Measurements from ENCODE around the gene TECPR1.

Gene TECPR1

DNA sequence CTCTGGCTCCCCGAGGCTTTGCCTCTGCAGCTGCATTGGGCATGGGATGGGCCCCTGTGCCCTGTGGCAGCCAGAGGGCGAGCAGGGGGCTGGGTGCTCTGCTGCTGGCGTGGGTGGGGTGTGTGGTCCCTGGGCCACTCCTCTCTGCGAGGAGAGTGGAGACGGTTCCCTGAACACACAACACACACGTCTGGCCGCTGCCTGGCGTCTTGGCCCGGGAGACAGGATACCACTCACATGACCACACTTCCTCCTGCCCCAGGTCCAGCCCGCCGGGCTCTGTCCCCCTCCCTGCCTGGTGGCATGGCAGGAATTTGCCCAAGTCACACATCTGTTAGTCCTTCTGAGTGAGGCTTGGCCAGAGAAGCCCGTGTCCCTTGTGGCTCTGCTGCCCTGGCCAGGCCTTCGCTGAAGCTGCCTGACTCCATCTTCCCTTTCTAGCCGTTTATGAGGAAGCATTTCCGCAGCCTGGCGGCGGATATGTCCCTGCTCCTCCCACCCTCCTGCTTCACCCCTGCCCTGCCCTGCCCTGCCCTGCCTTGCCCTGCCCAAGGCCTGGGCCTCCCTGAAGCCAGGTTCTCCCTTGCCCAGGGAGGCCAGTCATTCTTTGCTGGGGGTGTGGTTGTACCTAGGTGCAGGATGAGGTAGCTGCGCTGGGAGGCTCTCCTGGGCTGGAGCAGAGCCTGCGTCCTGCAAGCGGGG lies 32.5 kb upstream of the TECPR1 start:
- no peak for DNase-seq (ENCODE audit: low spot score)

DNA sequence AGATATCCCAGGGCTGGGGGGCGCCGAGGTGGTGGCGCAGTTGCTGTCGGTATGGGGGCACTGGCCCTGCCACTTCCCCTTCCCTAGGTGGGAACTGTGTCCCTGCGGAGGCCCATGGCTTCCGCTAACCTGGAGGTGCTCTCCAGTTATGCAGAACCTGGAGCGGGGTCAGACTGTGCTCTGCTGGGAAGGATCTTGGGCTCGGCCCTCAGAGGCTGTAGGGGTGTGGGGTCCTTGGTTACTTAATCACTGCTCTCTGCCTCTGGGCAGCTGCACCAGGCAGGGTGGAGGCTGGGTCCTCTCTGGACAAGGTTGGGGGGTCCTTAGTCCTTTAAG lies 31.8 kb upstream of the TECPR1 start:
- DNase-seq (ENCODE audit: low spot score), result no peak

DNA sequence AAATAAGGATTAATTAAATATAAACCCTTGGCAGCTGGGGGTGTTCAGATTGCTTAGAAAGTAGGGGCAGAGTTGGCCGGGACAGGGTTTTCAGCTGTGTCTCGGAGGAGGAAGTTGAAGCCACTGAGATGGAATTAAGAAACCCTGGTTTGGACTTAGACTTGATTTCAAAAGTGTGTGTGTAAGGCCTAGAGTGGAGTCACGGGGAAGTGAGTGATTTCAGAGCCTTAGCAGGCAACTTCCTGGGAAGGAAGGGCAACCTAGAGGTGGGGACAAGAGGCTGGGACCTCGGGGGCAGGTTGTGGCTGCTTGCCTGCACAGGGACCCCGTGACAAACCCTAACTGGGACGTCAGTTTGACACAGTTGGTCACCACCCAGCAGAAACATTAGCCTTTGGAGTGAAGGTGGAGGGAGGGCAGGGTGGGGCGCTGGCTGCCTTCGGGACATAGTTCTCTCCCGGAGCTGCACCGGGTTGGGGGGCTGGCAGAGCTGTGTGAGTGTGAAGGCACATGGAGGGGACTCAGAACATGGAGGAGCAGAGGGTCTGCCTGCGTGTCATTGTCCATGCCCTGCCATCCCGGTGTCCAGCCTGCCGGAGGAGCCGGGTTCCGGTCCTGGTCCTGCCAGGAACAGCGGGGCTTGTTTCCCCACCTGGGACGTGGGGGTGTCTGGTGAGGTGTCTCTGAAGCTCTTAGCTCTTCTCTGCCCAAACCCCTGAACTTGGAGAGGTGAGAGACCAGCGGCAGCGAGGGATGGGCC lies 31.3 kb upstream of the TECPR1 start:
- DNase-seq (ENCODE audit: low spot score), result no peak

DNA sequence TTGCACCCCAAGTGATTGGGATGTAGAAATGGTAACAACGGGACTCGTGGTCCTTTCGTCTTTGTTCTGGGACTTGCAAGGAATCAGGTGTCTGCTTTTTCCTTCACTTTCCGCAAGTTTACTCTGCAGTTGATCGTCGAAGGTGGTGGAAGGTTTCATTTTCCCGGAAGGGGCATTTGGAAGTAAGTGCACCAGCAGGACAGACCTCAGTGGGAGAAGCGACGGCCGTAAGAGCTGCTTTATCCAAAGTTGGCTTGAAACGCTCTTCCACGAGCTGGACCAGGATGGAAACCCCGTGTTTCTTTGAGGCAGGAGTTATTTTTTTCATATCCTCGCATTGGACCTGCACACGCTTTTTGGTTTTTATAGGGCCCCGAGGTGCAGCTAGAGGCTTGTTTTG lies 30.7 kb upstream of the TECPR1 start:
- no peak for DNase-seq (ENCODE audit: low spot score)

DNA sequence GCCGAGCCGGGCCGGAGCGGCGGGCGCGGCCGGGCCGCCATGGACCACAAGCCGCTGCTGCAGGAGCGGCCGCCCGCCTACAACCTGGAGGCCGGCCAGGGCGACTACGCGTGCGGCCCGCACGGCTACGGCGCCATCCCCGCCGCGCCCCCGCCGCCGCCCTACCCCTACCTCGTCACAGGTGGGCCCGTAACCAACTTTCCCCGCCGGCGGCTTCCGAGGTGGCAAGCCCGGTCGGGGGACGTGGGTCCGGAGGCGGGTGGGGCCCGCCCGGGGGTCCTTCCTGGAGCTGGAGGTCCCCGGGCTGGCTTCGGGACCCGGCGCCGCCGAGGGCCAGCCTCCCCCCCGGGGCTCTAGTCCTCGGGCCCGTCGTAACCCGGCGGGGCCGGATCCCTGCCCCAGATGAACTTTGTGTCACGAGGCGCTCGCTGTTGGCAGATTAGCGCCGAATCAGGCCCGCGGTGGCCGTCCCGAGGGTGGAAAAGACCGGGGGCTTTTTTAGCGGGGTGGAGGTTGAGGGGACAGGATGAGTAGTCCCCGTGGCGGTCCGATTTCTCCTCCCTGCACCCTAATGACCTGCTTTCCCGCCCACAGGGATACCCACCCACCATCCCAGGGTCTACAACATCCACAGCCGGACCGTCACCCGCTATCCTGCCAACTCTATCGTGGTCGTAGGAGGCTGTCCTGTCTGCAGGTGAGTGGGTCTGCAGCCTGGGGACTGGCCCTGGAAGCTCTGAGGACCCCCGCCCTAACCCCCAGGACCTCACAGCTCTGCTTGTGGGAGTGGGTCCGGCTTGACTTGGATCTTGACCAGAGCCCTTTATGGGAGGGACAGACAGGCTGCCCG lies 29.9 kb upstream of the TECPR1 start:
- DNase-seq (ENCODE audit: low spot score), result peak; percentile 70

DNA sequence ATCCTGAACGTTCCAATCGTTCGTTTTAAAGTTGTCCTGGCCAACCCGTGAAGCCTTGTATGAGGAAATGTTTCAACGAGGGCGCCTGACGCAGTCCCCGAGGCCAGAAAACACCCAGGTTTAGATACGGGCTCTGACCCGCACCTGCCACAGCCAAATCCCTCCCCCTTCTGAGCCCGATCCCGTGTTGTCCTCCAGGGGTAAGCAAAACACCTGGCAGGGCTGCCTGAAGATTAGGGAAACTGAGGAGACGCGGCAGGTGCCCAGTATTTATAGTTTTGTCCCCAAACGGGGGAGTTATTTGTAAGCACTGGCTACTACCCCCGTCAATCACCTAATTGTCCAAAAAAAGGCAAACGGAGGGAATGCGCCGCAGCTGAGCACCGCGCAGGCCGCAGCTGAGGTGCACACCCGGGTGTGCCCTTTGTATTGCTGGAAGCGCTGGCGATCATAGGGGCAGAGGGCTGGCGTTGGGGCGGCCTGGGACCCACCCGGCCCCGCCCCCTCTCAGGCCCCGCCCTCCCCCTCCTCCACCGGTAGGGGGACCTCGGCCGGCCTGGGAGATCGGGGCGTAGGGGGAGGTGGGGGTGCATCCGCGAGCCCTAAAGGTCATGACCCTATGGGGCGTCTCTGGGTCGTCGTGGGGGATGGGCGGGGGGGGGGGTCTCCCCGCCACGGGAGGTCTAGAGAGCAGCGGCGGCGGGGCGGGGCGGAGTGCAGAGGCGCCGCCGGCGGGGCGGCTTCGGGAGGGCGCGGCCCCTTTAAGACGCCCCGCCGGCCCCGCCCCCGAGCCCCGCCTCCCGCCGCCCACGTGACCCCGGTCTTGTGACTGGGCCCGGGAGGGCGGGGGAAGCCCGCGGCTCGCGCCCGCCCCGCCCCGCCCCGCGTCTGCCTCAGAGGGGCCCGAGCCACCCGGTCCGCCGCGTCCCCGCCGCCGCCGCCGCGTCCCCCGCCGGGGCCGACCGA lies 29.0 kb upstream of the TECPR1 start, which contains the start of gene BRI3:
Gene BRI3 (plus strand): TSS at position 896 of the 966 bp plus-strand sequence. CDS start 110 bp downstream, outside the sequence.
- DNase-seq (ENCODE audit: low spot score), result peak; percentile 98

DNA sequence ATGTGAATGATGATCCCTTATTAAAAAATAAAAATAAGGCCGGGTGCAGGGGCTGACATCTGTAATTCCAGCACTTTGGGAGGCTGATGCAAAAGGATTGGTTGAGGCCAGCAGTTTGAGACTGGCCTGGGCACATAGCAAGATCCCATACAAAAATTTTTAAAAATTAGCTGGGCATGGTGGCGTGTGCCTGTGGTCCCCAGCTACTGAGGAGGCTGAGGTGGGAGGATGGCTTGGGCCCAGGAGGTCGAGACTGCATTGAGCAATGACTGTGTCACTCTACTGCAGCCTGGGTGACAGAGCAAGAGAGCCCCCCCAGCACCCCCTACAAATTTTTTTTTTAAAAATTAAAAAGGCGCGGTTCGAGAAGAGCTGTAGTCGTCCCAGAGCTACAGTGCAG lies 28.3 kb upstream of the TECPR1 start:
- DNase-seq (ENCODE audit: low spot score), result no peak

DNA sequence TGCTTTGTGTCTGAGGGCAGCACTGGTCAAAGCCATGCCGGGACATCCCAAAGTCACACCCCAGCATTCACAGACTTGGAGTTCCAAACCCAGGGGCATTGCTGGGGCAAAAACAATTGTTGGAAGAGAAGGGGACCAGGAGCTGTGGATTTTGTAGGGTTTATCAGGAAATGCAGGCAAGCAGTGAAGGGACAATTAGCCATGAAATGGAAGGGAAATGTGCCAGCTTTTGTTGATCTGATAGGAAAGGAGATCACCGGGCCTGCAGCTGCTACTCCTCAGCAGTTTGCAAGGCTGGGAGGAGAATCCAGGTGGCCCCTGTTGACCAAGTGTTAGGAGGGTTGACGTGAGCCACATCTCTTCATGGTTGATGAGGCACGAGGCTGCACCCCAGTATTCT lies 26.9 kb upstream of the TECPR1 start:
- no peak for DNase-seq (ENCODE audit: low spot score)

DNA sequence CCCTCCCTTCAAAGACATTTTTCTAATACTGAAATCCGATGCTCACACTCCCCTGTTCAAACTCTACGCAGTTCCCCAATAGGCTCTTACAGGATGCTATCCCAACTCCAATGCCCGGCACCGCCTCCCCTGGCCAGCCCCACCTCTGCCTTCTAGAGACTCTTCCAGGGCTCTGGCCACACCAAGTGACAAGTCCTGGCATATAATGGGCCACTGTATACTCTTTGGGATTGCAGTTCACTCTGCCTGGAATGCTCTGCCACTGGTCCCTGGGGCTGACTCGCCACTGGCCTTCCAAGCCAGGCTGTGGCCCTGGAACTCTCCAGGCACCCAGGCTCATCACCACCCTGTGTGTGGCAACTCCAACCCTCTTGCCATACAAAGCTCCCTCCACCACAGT lies 26.4 kb upstream of the TECPR1 start:
- no peak for DNase-seq (ENCODE audit: low spot score)

DNA sequence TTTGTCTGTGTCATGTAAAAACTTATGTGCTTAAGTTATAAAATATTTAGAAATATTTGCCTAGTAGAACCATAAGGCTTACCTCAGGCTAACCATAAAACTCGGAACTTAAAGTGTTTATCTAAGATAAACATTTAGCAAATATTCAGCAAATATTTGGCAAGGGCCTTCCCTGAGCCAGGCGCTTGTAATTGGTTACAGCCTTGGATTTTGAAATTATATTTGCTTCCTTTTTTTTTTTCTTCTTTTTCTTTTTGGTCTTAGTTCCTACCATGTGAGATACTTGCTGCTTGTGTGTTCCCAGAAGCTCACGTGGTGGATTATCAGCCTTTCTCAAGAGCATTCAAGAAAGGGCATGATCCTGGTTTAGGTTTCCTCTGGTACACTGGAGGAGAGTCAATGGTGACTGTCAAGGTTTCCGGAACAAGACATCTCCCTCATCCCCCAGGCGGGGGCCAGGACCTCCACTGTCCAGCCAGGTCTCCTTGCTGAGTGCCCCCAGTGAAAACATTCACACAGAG lies 24.3 kb upstream of the TECPR1 start:
- no peak for DNase-seq (ENCODE audit: low spot score)

DNA sequence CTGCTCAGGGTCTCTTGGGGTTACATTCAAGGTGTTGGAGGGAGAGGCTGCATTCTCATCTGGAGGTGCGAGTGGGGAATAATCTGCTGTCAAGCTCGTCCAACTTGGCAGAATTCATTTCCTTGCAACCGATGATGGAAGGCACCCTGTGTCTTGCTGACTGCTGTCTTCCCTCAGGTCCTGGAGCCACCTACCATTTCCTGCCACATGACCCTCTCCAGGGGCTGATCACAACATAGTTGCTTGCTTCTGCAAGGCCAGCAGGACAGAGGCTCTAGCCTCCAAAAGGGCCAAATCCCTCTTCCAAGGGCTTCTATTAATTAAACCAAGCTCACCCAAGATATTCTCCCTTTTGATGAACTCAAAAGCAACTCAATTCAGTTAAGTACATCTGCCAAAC lies 15.3 kb upstream of the TECPR1 start:
- DNase-seq (ENCODE audit: low spot score), result no peak

DNA sequence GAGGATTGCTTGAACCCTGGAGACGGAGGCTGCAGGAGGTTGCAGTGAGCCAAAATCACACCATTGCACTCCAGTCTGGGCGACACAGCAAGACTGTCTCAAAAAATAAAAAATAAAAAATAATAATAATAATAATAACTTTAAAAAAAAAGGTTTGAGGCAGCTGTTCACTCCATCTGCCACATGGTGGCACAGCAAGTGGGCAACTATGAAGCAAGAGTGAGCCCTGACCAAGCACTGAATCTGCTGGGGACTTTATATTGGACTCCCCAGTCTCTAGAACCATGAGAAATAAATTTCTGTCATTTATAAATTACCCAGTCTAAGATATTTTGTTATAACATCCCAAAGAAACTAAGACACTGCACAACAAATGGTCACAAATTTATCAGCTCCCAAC lies 14.8 kb upstream of the TECPR1 start:
- no peak for DNase-seq (ENCODE audit: low spot score)

DNA sequence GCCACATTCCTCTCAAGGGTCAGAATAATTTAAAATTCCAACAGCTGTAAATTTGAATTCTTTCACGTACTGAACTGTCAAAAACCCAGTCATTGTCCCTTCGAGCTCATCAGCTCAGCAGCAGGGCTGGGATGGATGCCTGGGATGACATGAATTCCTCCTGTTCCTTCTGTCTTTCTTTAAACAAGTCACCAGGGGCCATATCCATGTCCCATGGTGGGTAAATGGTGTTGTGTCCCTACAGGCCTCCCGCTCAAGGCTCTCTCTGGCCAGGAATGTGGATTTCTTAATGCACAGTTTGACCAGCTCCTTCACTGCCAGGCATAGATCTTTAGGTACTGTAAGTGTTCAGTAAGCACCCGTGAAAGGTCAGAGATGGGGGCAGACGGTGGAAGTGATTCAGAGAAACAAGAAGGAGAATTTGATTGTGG lies 13.8 kb upstream of the TECPR1 start:
- no peak for DNase-seq (ENCODE audit: low spot score)

DNA sequence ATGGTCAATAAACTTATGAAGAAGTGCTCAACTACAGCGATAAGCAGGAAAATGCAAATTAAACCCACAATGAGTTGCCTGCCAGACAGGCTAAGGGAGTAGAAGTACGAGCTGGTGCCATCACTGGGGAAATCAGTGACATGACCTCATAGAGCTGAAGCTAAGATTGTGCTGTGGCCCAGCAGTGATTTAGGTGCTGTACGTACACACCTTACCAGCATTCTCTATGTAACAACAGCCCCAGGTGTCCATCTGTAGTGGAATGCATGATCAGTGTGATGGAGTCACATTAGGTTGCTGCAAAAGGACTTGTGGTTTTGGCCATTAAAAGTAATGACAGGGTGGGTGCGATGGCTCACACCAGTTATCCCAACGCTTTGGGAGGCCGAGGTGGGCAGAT lies 5.7 kb upstream of the TECPR1 start:
- no peak for DNase-seq (ENCODE audit: low spot score)

DNA sequence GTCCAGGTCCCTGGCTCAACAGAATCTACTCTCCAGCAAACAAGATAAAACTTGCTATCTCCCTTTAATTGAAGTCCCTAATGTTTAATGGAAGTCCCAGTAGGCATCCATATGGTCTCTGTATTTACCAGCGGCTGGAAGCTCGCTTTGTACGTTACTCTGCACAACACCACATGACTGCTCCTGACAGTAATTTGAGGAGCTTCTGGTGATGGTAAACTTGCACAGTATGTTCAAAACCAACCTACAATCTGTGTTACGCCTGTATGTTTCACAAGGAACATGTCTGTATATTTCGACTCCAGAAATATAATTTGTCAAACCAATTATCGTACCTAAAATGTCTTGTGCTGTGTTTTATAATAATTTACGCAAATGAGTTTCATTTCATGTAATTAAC lies 4.4 kb upstream of the TECPR1 start:
- no peak for DNase-seq (ENCODE audit: low spot score)

DNA sequence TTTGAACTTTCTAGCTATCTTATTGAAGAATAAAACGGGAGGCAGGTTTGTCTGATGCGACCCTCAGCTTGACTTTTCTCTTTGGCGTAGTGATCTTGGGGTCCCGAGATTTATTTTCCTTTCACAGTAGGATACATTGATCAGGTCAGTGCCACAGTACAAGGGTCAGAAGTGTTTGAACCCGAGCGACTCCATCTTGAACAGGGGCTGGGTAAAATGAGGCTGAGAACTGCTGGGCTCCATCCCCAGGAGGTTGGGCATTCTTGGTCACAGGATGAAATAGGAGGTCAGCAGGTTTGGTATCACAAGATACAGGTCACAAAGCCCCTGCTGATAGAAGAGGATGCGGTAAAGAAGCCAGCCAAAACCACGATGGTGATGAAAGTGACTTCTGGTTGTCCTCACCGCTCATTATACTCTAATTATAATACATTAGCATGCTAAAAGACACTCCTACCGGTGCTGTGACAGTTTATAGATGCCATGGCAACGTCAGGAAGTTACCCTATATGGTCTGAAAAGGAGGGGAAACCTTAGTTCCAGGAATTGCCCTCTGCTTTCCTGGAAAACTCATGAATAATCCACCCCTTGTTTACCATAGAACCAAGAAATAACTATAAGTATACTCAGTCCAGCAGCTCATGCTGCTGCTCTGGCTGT lies 3.0 kb upstream of the TECPR1 start:
- no peak for DNase-seq (ENCODE audit: low spot score)

DNA sequence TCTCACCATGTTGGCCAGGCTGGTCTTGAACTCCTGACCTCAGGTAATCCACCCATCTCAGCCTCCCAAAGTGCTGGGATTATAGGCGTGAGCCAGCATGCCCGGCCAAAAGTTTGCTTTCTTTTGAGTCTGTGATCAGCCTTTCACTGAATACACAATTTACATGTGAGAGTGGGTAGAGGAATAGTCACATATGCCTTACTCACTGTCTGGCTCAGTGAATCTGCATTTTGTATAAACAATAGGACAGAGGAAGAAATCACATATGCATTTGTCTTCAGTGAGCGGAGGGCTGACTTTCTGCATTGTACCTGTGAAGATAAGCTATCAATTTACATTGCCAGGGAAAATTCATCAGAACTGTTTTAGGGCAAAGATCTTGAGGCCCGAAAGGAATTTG lies 2.5 kb upstream of the TECPR1 start:
- no peak for DNase-seq (ENCODE audit: low spot score)

DNA sequence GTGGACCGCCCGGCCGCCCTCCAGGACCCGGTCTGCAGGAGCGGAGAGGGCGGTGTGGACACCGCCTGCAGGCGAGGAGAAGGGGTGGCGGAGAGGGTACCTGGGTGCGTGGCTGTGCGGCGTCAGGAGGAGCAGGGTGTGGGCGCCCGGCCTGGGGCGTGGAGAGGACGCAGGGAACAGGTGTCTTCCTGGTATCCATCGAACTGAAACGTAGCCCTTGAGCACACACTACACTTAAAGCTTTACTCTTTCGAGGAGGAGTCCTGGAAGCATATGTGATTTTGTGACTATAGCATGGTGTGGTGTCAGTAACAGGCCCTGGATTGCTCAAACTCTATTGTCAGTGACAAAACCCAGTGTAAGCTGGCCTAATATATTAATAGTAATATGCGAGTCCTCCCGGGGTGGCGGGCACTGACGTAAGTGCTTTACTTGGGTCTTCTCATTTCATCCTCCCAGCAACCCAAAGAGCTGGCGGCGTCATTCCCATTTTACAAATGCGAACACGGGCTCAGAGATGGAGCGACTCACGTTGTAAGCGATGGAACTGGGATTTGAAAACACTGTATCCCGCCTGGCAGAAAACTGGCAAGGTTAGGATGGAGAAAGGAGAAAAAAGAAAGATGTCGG lies 508 bp upstream of the TECPR1 start:
- no peak for DNase-seq (ENCODE audit: low spot score)

DNA sequence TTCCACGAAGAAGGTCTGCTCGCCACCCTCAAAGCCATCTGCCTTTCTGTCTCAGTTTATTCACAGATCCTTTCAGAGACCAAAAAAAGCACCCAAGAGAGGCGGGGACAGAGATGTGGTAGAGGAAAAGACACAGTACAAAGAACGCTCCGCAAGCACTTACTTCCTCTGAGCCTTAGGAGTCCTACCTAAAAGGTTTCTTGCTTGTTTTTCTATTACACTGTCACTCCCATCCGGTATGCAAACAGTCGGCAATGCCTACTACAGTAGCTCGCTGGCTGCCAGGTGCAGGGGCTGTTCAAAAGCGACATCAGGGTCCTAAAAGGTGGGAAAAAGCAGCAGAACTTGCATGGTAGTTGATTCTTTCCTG lies 816 bp downstream of the TECPR1 start:
- no peak for DNase-seq (ENCODE audit: low spot score)

DNA sequence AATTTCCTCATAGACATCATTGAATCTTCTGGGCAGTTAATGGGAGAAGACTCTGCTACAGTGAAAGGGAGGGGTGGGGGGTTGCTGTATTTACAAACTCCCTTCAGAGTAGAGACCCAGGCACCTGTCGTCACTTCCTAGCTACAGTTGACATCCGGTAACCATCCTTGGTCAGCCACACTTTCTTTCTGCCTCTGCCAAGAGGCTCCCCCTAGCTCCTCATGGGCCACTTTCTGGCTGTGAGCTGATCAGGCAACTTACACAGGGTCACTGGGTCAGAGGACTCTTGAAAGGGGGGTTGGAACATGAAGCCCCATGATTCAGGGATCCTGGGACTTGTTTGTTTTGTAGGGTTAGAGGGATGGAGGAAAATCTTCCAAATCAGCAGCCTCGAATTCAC lies 1.2 kb downstream of the TECPR1 start:
- DNase-seq (ENCODE audit: low spot score), result no peak

DNA sequence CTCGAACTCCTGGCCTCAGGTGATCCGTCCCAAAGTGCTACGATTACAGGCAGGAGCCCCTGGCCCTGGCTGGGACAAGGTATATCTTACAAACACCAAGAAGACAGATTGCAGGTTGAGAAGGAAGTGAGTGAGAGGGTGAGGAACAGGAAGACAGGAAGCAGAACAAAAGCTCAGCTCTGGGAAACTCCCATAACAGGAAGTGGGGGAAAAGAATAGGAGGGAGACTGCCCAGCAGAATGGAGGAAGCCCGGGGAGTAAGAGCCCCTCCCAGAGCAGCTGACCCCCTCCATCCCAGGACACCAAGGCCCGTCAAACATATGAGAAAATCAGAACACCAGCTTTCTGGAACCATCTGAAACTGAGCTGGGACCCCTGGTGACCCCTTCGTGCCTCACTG lies 2.9 kb downstream of the TECPR1 start:
- no peak for DNase-seq (ENCODE audit: low spot score)
